SJSA1 (cell line): ENCODE data around the gene DEGS2. TPM values are rescaled to one million over a fixed set of nuclear protein-coding genes. Genes with fewer than 3 reads are reported as not detected.

Experiments
- DNase-seq, 2 experiments: peaks; one replicate each; pipeline ENCODE4 v3.0.0-alpha.2; 2015 to 2020; ENCODE audit warnings: low spot score in 2 of 2, low read depth in 1 of 2
- H3K27ac ChIP-seq: fragments of 250-450 bp; sonication (Bioruptor Pico); 2 replicates; pipeline ENCODE4 v1.5.1; 2020; ENCODE audit warnings: mild to moderate bottlenecking, moderate library complexity
- H3K27me3 ChIP-seq: fragments of 250-450 bp; sonication (Bioruptor Pico); replicated peaks from 2 replicates; pipeline ENCODE4 v1.5.1; 2020; ENCODE audit warnings: mild to moderate bottlenecking, moderate library complexity
- H3K36me3 ChIP-seq: fragments of 250-450 bp; sonication (Bioruptor Pico); 2 replicates; pipeline ENCODE4 v1.5.1; 2020; ENCODE audit warnings: mild to moderate bottlenecking
- H3K4me1 ChIP-seq: fragments of 250-450 bp; sonication (Bioruptor Pico); replicated peaks from 2 replicates; pipeline ENCODE4 v1.6.1; 2021; ENCODE audit warnings: mild to moderate bottlenecking
- H3K4me3 ChIP-seq: fragments of 250-450 bp; sonication (Bioruptor Pico); 2 replicates; pipeline ENCODE4 v1.5.1; 2020; ENCODE audit warnings: mild to moderate bottlenecking
- H3K9me3 ChIP-seq: fragments of 250-450 bp; sonication (Bioruptor Pico); replicated peaks from 2 replicates; pipeline ENCODE4 v1.5.1; 2020; ENCODE audit warnings: mild to moderate bottlenecking
- total RNA-seq: library from RNA; depleted of rRNA; stranded (reverse); fragments of >200 nt; shearing (Covaris generic); gene quantifications from 2 replicates; pipeline ENCODE4 v1.2.3, GENCODE V29; 2014

DEGS2 gene
- total RNA-seq, 1 experiment from 2014 or later: not detected

GRCh38 chr14:100127853-100128455 lies 31.5 kb downstream of the DEGS2 start:
- Histone ChIP-seq H3K9me3 (no peaks in the 10 kb centered on the region), H3K27ac (no peak overlapping the region), H3K27me3 (no peaks in the 10 kb centered on the region), H3K4me1 (no peaks in the 10 kb centered on the region), H3K4me3 (no peak overlapping the region), H3K36me3 (no peaks in the 10 kb centered on the region)
- DNase-seq: no peak

DNA sequence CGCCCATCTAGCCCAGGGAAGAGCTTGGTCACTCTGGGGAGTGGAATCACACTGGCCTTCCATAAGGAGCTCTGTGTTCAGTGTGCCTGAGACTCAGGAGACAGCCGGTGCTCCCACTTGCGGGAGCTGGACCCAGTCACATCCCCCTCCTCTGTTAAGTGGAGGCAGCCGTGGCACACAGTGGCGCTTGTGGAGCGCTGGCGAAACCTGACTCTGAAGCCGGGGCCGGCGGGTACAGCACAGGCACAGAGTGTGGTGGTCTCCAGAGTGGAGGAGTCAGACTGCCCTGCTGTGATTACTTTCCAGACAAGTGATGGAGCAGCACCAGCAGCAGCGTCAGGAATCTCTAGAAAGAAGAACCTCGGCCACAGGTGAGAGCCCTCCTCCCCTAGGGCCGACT lies 33.0 kb downstream of the DEGS2 start:
- Histone ChIP-seq H3K36me3 (no peaks in the 10 kb centered on the region), H3K4me3 (no peak overlapping the region), H3K27ac (no peak overlapping the region), H3K27me3 (no peaks in the 10 kb centered on the region), H3K9me3 (no peaks in the 10 kb centered on the region), H3K4me1 (no peaks in the 10 kb centered on the region)
- no peak for DNase-seq

GRCh38 chr14:100124551-100125088 lies 34.8 kb downstream of the DEGS2 start:
- no peak overlapping the region for H3K4me3 ChIP-seq
- H3K4me1 ChIP-seq: no peaks in the 10 kb centered on the region
- no peak for DNase-seq
- H3K36me3 ChIP-seq: no peaks in the 10 kb centered on the region
- H3K9me3 ChIP-seq: no peaks in the 10 kb centered on the region
- no peaks in the 10 kb centered on the region for H3K27me3 ChIP-seq
- no peak overlapping the region for H3K27ac ChIP-seq

- H3K9me3 ChIP-seq: no peaks in the 10 kb centered on the region
- H3K4me1 ChIP-seq: no peaks in the 10 kb centered on the region
- no peaks in the 10 kb centered on the region for H3K27me3 ChIP-seq
- H3K4me3 ChIP-seq: no peak overlapping the region
- H3K27ac ChIP-seq: no peak overlapping the region
- no peaks in the 10 kb centered on the region for H3K36me3 ChIP-seq
- DNase-seq: no peak
Observed at GRCh38 chr14:100123618-100124017, 35.8 kb downstream of the DEGS2 start.

DNA sequence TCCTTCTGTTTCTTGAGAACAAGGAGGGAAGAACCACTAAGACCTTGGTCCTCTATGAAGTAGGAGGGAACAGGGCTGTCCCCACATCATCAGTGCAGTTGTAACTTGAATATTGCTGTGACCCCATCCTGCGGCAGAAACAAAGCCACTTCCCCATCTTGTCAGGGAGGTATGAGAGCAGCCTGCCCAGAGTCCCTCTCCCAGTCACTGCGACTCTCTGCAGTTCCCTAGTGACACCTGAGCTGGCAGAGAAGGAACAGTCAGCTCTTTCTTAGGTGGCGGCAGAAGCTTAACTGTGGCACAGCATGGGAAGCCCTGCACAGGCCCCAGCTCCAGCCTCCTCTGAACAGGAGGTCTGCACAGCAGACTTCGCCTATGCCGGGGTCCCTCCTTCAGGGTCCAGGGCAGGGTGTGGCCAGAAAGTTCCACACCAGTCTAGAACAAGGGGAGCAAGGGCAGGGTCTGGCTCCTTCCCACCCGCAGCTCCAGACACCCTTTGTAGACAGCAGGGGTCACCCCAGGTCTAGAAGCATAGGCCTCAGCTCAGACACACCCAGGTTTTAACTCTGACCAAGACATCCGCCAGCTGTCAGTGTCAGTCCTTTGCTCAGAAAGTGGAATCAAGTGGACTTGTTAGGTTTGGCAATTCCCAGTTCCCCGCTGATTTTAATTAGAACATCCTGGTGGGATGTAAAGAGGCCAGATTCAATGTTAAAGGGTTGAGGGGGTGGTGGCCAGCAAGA lies 36.8 kb downstream of the DEGS2 start:
- no peaks in the 10 kb centered on the region for H3K27me3 ChIP-seq
- no peaks in the 10 kb centered on the region for H3K4me1 ChIP-seq
- no peak overlapping the region for H3K4me3 ChIP-seq
- no peaks in the 10 kb centered on the region for H3K9me3 ChIP-seq
- H3K36me3 ChIP-seq: no peaks in the 10 kb centered on the region
- no peak overlapping the region for H3K27ac ChIP-seq
- DNase-seq: no peak

GRCh38 chr14:100121643-100122480 lies 37.6 kb downstream of the DEGS2 start:
- no peak overlapping the region for H3K27ac ChIP-seq
- H3K36me3 ChIP-seq: no peaks in the 10 kb centered on the region
- H3K4me3 ChIP-seq: no peak overlapping the region
- no peaks in the 10 kb centered on the region for H3K4me1 ChIP-seq
- no peaks in the 10 kb centered on the region for H3K9me3 ChIP-seq
- H3K27me3 ChIP-seq: no peaks in the 10 kb centered on the region
- no peak for DNase-seq

DNA sequence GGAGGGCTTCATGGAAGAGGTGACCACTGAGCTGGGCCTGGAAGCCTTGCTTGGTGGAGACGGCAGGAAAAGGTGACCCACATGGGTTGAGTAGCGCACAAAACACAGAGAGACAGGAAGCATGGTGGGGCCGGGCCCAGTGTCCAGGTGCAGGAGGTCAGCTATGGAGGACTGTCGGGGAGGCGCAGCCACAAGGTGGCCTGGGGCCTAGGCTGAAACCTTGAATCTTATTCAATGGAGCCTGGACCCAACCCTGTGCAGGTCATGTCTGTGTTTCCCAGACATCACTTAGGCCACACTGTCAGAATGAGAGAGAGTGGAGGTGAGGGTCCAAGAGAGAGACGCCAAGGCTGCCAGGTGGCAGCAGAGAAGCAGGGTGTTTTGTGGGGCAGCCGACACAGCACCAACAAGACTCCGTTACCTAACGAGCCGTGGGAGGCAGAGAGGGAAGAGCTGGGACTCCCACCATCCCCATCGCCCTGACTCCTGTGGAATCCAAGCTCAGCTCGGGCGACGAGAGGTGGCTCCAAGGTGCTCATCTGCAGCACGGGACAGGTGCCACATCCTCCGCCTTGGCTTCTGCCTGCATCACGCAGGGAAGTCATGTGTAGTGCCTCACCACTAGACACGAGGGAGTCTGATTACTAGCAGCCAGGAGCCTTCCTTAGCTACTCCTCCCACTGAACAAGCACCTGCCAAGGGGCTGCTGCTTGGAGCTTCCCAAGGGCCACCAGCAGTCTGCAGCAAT lies 38.7 kb downstream of the DEGS2 start:
- no peaks in the 10 kb centered on the region for H3K4me1 ChIP-seq
- no peaks in the 10 kb centered on the region for H3K27me3 ChIP-seq
- DNase-seq: no peak
- H3K36me3 ChIP-seq: no peaks in the 10 kb centered on the region
- no peak overlapping the region for H3K4me3 ChIP-seq
- H3K27ac ChIP-seq: no peak overlapping the region
- H3K9me3 ChIP-seq: no peaks in the 10 kb centered on the region

DNA sequence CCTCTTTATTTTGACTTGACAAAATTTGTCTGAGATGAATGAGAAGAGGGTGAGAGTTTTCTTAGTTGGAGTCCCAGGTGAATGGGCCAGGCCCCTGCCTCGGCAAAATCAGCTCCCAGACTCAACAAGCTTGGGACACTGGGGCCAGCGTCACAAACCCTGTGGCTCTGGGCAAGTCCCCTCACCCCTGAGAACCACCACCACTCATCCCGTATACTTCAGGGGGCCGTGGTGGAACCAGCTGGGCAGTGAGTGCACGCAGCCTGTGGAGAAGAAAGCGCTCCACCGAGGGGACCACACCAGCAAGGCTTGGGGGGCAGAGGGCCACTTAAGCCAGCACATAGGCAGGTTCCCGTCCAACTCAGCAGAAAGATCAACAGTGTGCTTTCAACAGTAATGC lies 40.2 kb downstream of the DEGS2 start:
- no peak for DNase-seq
- no peaks in the 10 kb centered on the region for H3K27me3 ChIP-seq

GRCh38 chr14:100118396-100119011 lies 40.9 kb downstream of the DEGS2 start:
- H3K9me3 ChIP-seq: no peaks in the 10 kb centered on the region
- no peaks in the 10 kb centered on the region for H3K27me3 ChIP-seq
- DNase-seq: no peak
- no peak overlapping the region for H3K4me3 ChIP-seq
- no peak overlapping the region for H3K27ac ChIP-seq
- no peaks in the 10 kb centered on the region for H3K4me1 ChIP-seq
- no peaks in the 10 kb centered on the region for H3K36me3 ChIP-seq

More for the DNA sequence above, 40.2 kb downstream of the DEGS2 start:
- H3K4me1 ChIP-seq: no peaks in the 10 kb centered on the region
- no peak overlapping the region for H3K4me3 ChIP-seq
- no peaks in the 10 kb centered on the region for H3K36me3 ChIP-seq
- no peak overlapping the region for H3K27ac ChIP-seq
- H3K9me3 ChIP-seq: no peaks in the 10 kb centered on the region

DNA sequence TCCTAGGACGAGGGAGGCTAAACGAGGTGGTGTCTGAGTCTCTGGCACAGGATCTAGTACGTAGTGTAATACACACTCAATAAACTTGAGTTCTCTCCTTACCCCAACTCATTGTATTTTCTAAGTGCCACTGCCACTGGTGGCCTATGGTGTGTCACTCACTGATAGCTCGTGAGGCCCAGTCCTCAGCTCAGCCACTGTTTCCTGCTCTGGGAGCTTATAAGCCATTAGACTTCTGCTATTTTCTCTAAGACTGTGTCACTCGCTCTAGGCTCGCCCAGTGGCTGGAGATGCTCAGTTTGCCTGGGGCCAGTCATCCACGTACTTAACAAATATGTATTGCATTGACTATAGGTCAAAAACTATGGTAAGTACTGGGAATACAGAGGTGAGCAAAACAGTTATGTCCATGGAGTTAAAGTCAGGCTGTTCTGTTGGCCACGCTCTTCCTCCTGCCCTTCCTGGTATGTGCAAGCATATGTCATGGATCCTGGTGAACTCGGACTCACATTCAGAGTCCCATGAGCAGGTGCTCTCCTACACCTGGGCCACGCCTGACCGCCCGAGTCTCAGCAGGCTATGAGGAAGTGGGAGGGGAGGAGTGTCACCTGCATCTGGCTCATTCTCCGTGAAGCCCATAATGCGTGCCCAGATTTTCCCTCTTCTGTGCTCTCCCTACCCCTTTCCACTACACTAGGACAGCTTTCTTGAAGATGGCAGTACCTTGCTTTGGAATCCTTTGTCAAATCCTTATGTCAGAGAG lies 41.6 kb downstream of the DEGS2 start:
- Histone ChIP-seq H3K27ac (no peak overlapping the region), H3K4me1 (no peaks in the 10 kb centered on the region), H3K27me3 (no peaks in the 10 kb centered on the region), H3K9me3 (no peaks in the 10 kb centered on the region), H3K4me3 (no peak overlapping the region), H3K36me3 (no peaks in the 10 kb centered on the region)
- DNase-seq: no peak

GRCh38 chr14:100117026-100117425 lies 42.4 kb downstream of the DEGS2 start:
- H3K27ac ChIP-seq: no peak overlapping the region
- no peak overlapping the region for H3K4me3 ChIP-seq
- no peaks in the 10 kb centered on the region for H3K9me3 ChIP-seq
- DNase-seq: no peak
- H3K4me1 ChIP-seq: no peaks in the 10 kb centered on the region
- H3K27me3 ChIP-seq: no peaks in the 10 kb centered on the region
- H3K36me3 ChIP-seq: no peaks in the 10 kb centered on the region

DNA sequence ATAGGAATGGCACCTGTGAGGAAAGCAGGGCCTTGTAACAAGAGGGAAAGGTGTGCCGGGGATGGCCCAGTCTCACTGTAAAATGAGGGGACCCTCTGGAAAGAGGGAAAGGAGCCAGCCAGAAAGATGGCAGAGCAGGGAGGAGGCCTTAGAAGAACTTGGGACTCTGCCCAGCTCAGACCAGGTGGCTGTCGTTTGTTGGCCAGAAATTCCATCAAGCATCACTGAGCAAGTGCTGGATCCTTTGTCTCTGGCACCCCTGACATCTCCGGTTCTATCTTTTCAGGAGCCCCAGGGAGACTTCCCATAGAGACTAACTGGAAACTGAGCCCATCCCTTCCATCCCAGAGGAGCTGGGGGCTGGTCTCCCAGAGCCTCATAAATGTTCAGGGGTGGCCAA lies 43.3 kb downstream of the DEGS2 start:
- Histone ChIP-seq H3K4me3 (no peak overlapping the region), H3K9me3 (no peaks in the 10 kb centered on the region), H3K4me1 (no peaks in the 10 kb centered on the region), H3K27me3 (no peaks in the 10 kb centered on the region), H3K27ac (no peak overlapping the region), H3K36me3 (no peaks in the 10 kb centered on the region)
- no peak for DNase-seq
